ENCODE data around the gene SMIM29.

GRCh38 chr6:34229877-34230276, 18.9 kb downstream of the SMIM29 start:
- no peak for TF ChIP-seq CTCF (IDR thresholded peaks at IDR 0.05)
- TF ChIP-seq POLR2A (IDR thresholded peaks at IDR 0.05) = no peak
- no peak for TF ChIP-seq EP300 (IDR thresholded peaks at IDR 0.05)
